HCT116 (cell line): ENCODE data around the gene ATP6V0B. TPM values are rescaled to one million over a fixed set of nuclear protein-coding genes. Genes with fewer than 3 reads are reported as not detected.

ENCODE experiments used
- ATAC-seq: fragments of 200-7000 bp; cut with Tn5 transposase; 2 replicates; pipeline ENCODE4 v1.9.1; 2020; ENCODE audit warnings: mild to moderate bottlenecking, moderate library complexity
- BruUV-seq: library from RNA; stranded (reverse); fragments of 400-500 nt; replicated peaks from 2 replicates; lab custom pipeline; 2021; lab: Mats Ljungman, UMichigan
- CTCF ChIA-PET: fragments of 300-600 bp; sonication (Branson Sonifier 250); formaldehyde crosslinking; loops from one replicate; lab custom pipeline; 2021; ENCODE audit warnings: antibody characterized with exemption; lab: Charles Lee
- POLR2A ChIA-PET: fragments of 300-600, 350-600 bp; sonication (Branson Sonifier 250); formaldehyde crosslinking; loops from one replicate; lab custom pipeline; 2021; ENCODE audit warnings: antibody characterized with exemption; lab: Charles Lee
- RAD21 ChIA-PET, 2 experiments: fragments of 300-600 bp; sonication (Branson Sonifier 250); formaldehyde crosslinking; loops; one replicate each; lab custom pipeline; 2023; ENCODE audit warnings: low total read pairs in 2 of 2; ENCODE audit not compliant: uncharacterized antibody in 2 of 2, unreplicated experiment in 2 of 2, low non-redundant PET in 1 of 2; lab: Charles Lee
- DNase-seq: peaks from one replicate; pipeline ENCODE4 v3.0.0-alpha.2; 2010; ENCODE audit warnings: low read depth, low spot score
- H2AFZ ChIP-seq: fragments of 200-600 bp; shearing (Covaris generic), sonication (generic); 2 replicates; pipeline ENCODE4 v1.6.1; 2017; ENCODE audit warnings: low read depth, mixed run types, mixed read lengths, antibody characterized with exemption, low read length; ENCODE audit not compliant: poor library complexity, severe bottlenecking
- H3K27ac ChIP-seq: 2 replicates; pipeline ENCODE4 v1.5.1; 2012; ENCODE audit warnings: low read depth, low read length
- H3K27me3 ChIP-seq: fragments of 200-600 bp; sonication (generic); 2 replicates; pipeline ENCODE4 v1.6.1; 2016; ENCODE audit warnings: mixed run types, low read length, mixed read lengths; ENCODE audit not compliant: insufficient read depth
- H3K36me3 ChIP-seq, 2 experiments: fragments of 200-500 bp in 1 of 2; fragments of 200-600 bp in 1 of 2; sonication (Bioruptor generic) in 1 of 2; sonication (generic) in 1 of 2; 2 replicates each; pipeline versions ENCODE4 v1.5.1 to v1.6.1; 2014 to 2016; ENCODE audit warnings: low read length in 2 of 2, inconsistent platforms in 1 of 2, mixed read lengths in 1 of 2, mixed run types in 1 of 2; ENCODE audit not compliant: insufficient read depth in 2 of 2, control insufficient read depth in 1 of 2
- H3K4me1 ChIP-seq, 2 experiments: fragments of 200-600 bp in 1 of 2; sonication (generic) in 1 of 2; 2 replicates each; pipeline versions ENCODE4 v1.5.1 to v1.6.1; 2012 to 2017; ENCODE audit warnings: low read length in 2 of 2, inconsistent platforms in 1 of 2, mild to moderate bottlenecking in 1 of 2, mixed read lengths in 1 of 2, mixed run types in 1 of 2, moderate library complexity in 1 of 2; ENCODE audit not compliant: insufficient read depth in 2 of 2, control insufficient read depth in 1 of 2
- H3K4me2 ChIP-seq: fragments of 200-600 bp; sonication (generic); 2 replicates; pipeline ENCODE4 v1.6.1; 2017; ENCODE audit warnings: mixed run types, low read length, mixed read lengths
- H3K4me3 ChIP-seq, 2 experiments: fragments of 200-600 bp in 1 of 2; sonication (generic) in 1 of 2; replicated peaks in 1 of 2; 2 replicates each; pipeline ENCODE4 v1.5.1; 2011 to 2016; ENCODE audit warnings: low read length in 2 of 2, control low read depth in 1 of 2, low read depth in 1 of 2, mild to moderate bottlenecking in 1 of 2, mixed read lengths in 1 of 2, mixed run types in 1 of 2
- H3K79me2 ChIP-seq: fragments of 200-600 bp; sonication (generic); 2 replicates; pipeline ENCODE4 v1.6.1; 2017; ENCODE audit warnings: mild to moderate bottlenecking, mixed run types, low read length, moderate library complexity, mixed read lengths; ENCODE audit not compliant: insufficient read depth
- H3K9ac ChIP-seq: fragments of 200-600 bp; sonication (generic); 2 replicates; pipeline ENCODE4 v1.6.1; 2016; ENCODE audit warnings: low read length, mixed read lengths
- H3K9me2 ChIP-seq: fragments of 200-600 bp; sonication (generic), shearing (Covaris generic); 2 replicates; pipeline ENCODE4 v1.6.1; 2017; ENCODE audit warnings: mixed run types, mild to moderate bottlenecking, moderate library complexity; ENCODE audit not compliant: insufficient read depth
- H3K9me3 ChIP-seq, 2 experiments: fragments of 200-500 bp in 1 of 2; fragments of 200-600 bp in 1 of 2; sonication (Bioruptor generic) in 1 of 2; sonication (generic) in 1 of 2; 2 replicates each; pipeline ENCODE4 v1.6.1; 2014 to 2017; ENCODE audit warnings: low read length in 2 of 2, mixed read lengths in 2 of 2, inconsistent platforms in 1 of 2, low read depth in 1 of 2, mild to moderate bottlenecking in 1 of 2, mixed run types in 1 of 2, moderate library complexity in 1 of 2; ENCODE audit not compliant: control insufficient read depth in 1 of 2, insufficient read depth in 1 of 2
- H4K20me1 ChIP-seq: fragments of 200-600 bp; sonication (generic), shearing (Covaris generic); 2 replicates; pipeline ENCODE4 v1.6.1; 2017; ENCODE audit warnings: mixed run types, mild to moderate bottlenecking, moderate library complexity; ENCODE audit not compliant: insufficient read depth
- EGR1 ChIP-seq: IDR thresholded peaks from 2 replicates; pipeline ENCODE4 v1.6.1; 2012; ENCODE audit warnings: low read depth
- ELF1 ChIP-seq: IDR thresholded peaks from 2 replicates; pipeline ENCODE4 v1.6.1; 2012; ENCODE audit warnings: low read depth, borderline replicate concordance
- EZH2 ChIP-seq: fragments of 200-600 bp; sonication (generic); IDR thresholded peaks from 2 replicates; pipeline ENCODE4 v1.6.1; 2017; ENCODE audit warnings: antibody characterized with exemption, mixed run types
- FOSL1 ChIP-seq: IDR thresholded peaks from 2 replicates; pipeline ENCODE4 v1.6.1; 2012; ENCODE audit warnings: low read depth
- JUND ChIP-seq: IDR thresholded peaks from 2 replicates; pipeline ENCODE4 v1.6.1; 2012
- POLR2AphosphoS5 ChIP-seq: IDR thresholded peaks from 2 replicates; pipeline ENCODE4 v1.6.1; 2011; ENCODE audit warnings: mild to moderate bottlenecking, low read depth, low read length, moderate library complexity
- RAD21 ChIP-seq: IDR thresholded peaks from 2 replicates; pipeline ENCODE4 v1.6.1; 2012; ENCODE audit warnings: low read depth, mild to moderate bottlenecking
- SIN3A ChIP-seq: IDR thresholded peaks from 2 replicates; pipeline ENCODE4 v1.6.1; 2012; ENCODE audit warnings: low read depth
- SP1 ChIP-seq: IDR thresholded peaks from 2 replicates; pipeline ENCODE4 v1.6.1; 2012; ENCODE audit warnings: low read depth
- TCF7L2 ChIP-seq: IDR thresholded peaks from 2 replicates; pipeline ENCODE4 v1.7.0; 2011; ENCODE audit warnings: borderline replicate concordance, inconsistent platforms; ENCODE audit not compliant: insufficient read depth, insufficient read length; ENCODE audit errors: extremely low read depth
- ZFX ChIP-seq: fragments of 450-650 bp; IDR thresholded peaks from 2 replicates; pipeline ENCODE4 v1.6.1; 2017
- ZNF274 ChIP-seq: fragments of 200-500 bp; sonication (Bioruptor generic); IDR thresholded peaks from 2 replicates; pipeline ENCODE4 v1.6.1; 2014; ENCODE audit warnings: mild to moderate bottlenecking, low read depth, low read length, inconsistent platforms
- intact Hi-C: fragments of 100-400 bp; cut with micrococcal nuclease; formaldehyde crosslinking; loops from 2 replicates; pipeline ENCODE4 v1.10.0; 2022
- total RNA-seq: library from RNA; stranded (reverse); gene quantifications from one replicate; pipeline ENCODE4 v1.2.1, GENCODE V29; 2021; ENCODE audit not compliant: unreplicated experiment

The ATP6V0B gene
- total RNA-seq, 1 experiment from 2014 or later = 122 TPM

DNA sequence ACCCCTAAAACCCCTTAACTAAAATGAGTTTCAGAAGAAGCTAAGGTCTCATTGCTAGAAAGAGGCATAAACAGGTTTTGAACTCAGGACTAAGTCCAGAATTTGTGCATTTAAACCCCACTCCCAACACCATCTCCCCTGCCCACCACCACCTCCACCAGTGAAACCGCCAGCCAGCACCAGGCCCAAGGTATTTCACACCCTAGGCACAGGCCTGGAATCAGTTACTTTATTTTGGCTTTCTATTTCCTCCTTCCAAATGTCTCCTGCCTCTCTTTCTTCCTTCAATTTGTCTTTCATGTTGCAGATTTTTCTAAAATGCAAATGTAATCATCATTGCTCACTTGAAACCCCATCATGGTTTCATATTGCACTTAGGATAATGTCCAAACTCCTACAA is 29.9 kb upstream of the ATP6V0B start:
- Histone ChIP-seq H3K4me2 (peak overlapping the region; percentile 23; the same call in 1 of the 2 replicates), H2AFZ (no peak overlapping the region), H4K20me1 (no peaks in the 10 kb centered on the region), H3K9me3 (no peaks in the 10 kb centered on the region), H3K9ac (no peak overlapping the region), H3K27me3 (no peaks in the 10 kb centered on the region), H3K9me2 (no peaks in the 10 kb centered on the region), H3K27ac (no peak overlapping the region), H3K36me3 (0 out of 4 replicates have a peak, but pooled peaks cover 0 to under 1% of the 10 kb centered on the region in 2 experiments), H3K4me1 (peaks cover 10 to 27% of the 10 kb centered on the region in 2 experiments; a peak in 3 of 4 replicates), H3K79me2 (peaks cover 11% of the 10 kb centered on the region), H3K4me3 (no peak overlapping the region)
- no peak for ATAC-seq
- TF ChIP-seq ZFX (no peak), POLR2AphosphoS5 (no peak), EZH2 (no peak), EGR1 (no peak), RAD21 (no peak), TCF7L2 (no peak), JUND (no peak), ZNF274 (no peak), SIN3A (no peak), FOSL1 (no peak), SP1 (no peak), ELF1 (no peak)
- POLR2A ChIA-PET = no interaction called here
- no TSS peak for BruUV-seq
- CTCF ChIA-PET = interaction anchor here (3.3 to 9.8 kb wide), 2 partner anchors 12 to 181 kb away, joined by 24 to 130 read pairs; partner anchors contain the start of gene ARTN
- intact Hi-C loops = no loop called here
- no peak for DNase-seq
- RAD21 ChIA-PET = interaction anchor here (1.9 to 2.0 kb wide), 2 partner anchors 10 to 181 kb away, joined by 4 to 10 read pairs; partner anchors contain the start of gene ARTN (in 1 of the 2)
